Endothelial cell of umbilical vein (primary cell): ENCODE measurements around the gene DAB1. TPM values are rescaled to one million over a fixed set of nuclear protein-coding genes. Genes with fewer than 3 reads are reported as not detected.

Experiments
- BruUV-seq: library from RNA; stranded (reverse); fragments of 400-500 nt; replicated peaks from 2 replicates; lab custom pipeline; 2021; lab: Mats Ljungman, UMichigan
- CTCF ChIA-PET: fragments of 300-600, 350-600 bp; sonication (Branson Sonifier 250); formaldehyde crosslinking; loops from one replicate; lab custom pipeline; 2021; ENCODE audit warnings: antibody characterized with exemption, inconsistent platforms; lab: Charles Lee
- POLR2A ChIA-PET: fragments of 300-600, 350-600 bp; sonication (Branson Sonifier 250); formaldehyde crosslinking; loops from one replicate; lab custom pipeline; 2021; ENCODE audit warnings: antibody characterized with exemption, inconsistent platforms; lab: Charles Lee
- DNase-seq: peaks from one replicate; pipeline ENCODE4 v3.0.0-alpha.2; 2011; ENCODE audit warnings: low read depth, low spot score
- FAIRE-seq: peaks from 2 replicates; lab custom pipeline; 2011; peaks lifted over from hg19 to GRCh38; lab: Jason Lieb, UNC
- H2AFZ ChIP-seq: 2 replicates; pipeline ENCODE4 v1.6.0; 2012; ENCODE audit warnings: low read depth, low read length, control low read depth, inconsistent platforms
- H3K27ac ChIP-seq: 2 replicates; pipeline ENCODE4 v1.5.1; 2011; ENCODE audit warnings: low read depth, mild to moderate bottlenecking, control low read depth, low read length, moderate library complexity; ENCODE audit not compliant: insufficient read depth
- H3K27me3 ChIP-seq, 2 experiments: 2 replicates each; pipeline versions ENCODE4 v1.6.0 to v1.6.1; 2011; ENCODE audit warnings: low read length in 2 of 2, mixed read lengths in 1 of 2; ENCODE audit not compliant: control insufficient read depth in 2 of 2, insufficient read depth in 2 of 2
- H3K36me3 ChIP-seq, 2 experiments: 2 replicates in 1 of 2; 3 replicates in 1 of 2; pipeline ENCODE4 v1.5.1; 2011; ENCODE audit warnings: low read length in 2 of 2, mild to moderate bottlenecking in 1 of 2, moderate library complexity in 1 of 2; ENCODE audit not compliant: control insufficient read depth in 2 of 2, insufficient read depth in 2 of 2; ENCODE audit errors: extremely low read depth in 1 of 2
- H3K4me1 ChIP-seq: 3 replicates; pipeline ENCODE4 v1.5.1; 2011; ENCODE audit warnings: mild to moderate bottlenecking, low read length; ENCODE audit not compliant: control insufficient read depth, insufficient read depth; ENCODE audit errors: extremely low read depth
- H3K4me2 ChIP-seq: 2 replicates; pipeline ENCODE4 v1.6.1; 2011; ENCODE audit warnings: low read length, control low read depth, mixed read lengths; ENCODE audit not compliant: insufficient read depth
- H3K4me3 ChIP-seq, 3 experiments: fragments of 200-600 bp in 1 of 3; sonication (generic), shearing (Covaris generic) in 1 of 3; replicated peaks in 1 of 3; 2 replicates each; pipeline ENCODE4 v1.5.1; 2011 to 2016; ENCODE audit warnings: control low read depth in 3 of 3, low read length in 3 of 3, mild to moderate bottlenecking in 2 of 3, inconsistent platforms in 1 of 3, low read depth in 1 of 3, moderate library complexity in 1 of 3; ENCODE audit not compliant: insufficient read depth in 1 of 3
- H3K79me2 ChIP-seq: 2 replicates; pipeline ENCODE4 v1.6.0; 2012; ENCODE audit warnings: low read length, inconsistent platforms; ENCODE audit not compliant: control insufficient read depth, insufficient read depth
- H3K9ac ChIP-seq: replicated peaks from 2 replicates; pipeline ENCODE3; 2011; ENCODE audit warnings: low read length, control low read depth; ENCODE audit not compliant: insufficient read depth; ENCODE audit errors: extremely low read depth
- H3K9me1 ChIP-seq: replicated peaks from 3 replicates; pipeline ENCODE4 v1.6.0; 2011; ENCODE audit warnings: mild to moderate bottlenecking, low read length; ENCODE audit not compliant: control insufficient read depth, insufficient read depth; ENCODE audit errors: extremely low read depth
- H3K9me3 ChIP-seq: replicated peaks from 2 replicates; pipeline ENCODE4 v1.5.1; 2012; ENCODE audit warnings: low read length, inconsistent platforms; ENCODE audit not compliant: control insufficient read depth, insufficient read depth
- H4K20me1 ChIP-seq: replicated peaks from 2 replicates; pipeline ENCODE3; 2011; ENCODE audit warnings: mild to moderate bottlenecking, low read length; ENCODE audit not compliant: control insufficient read depth, insufficient read depth; ENCODE audit errors: extremely low read depth
- CTCF ChIP-seq, 2 donors: IDR thresholded peaks; 1 replicate in 1 of 2; 2 replicates in 1 of 2; pipeline ENCODE4 v1.5.1; 2011; ENCODE audit warnings: low read length in 2 of 2, mild to moderate bottlenecking in 2 of 2, moderate library complexity in 2 of 2, control low read depth in 1 of 2, inconsistent platforms in 1 of 2, low read depth in 1 of 2; ENCODE audit not compliant: insufficient read depth in 1 of 2; ENCODE audit errors: extremely low read depth in 1 of 2
- EZH2 ChIP-seq: IDR thresholded peaks from 2 replicates; pipeline ENCODE4 v1.6.1; 2012; ENCODE audit warnings: borderline replicate concordance, low read depth, mild to moderate bottlenecking, moderate library complexity, low read length, inconsistent platforms; ENCODE audit not compliant: severe bottlenecking
- FOS ChIP-seq: IDR thresholded peaks from 2 replicates; pipeline ENCODE4 v1.6.1; 2011; ENCODE audit warnings: mild to moderate bottlenecking, low read length, moderate library complexity, borderline replicate concordance; ENCODE audit not compliant: insufficient read depth
- GATA2 ChIP-seq: IDR thresholded peaks from 2 replicates; pipeline ENCODE4 v1.7.0; 2011; ENCODE audit warnings: low read depth, mild to moderate bottlenecking, moderate library complexity, mixed read lengths, low read length; ENCODE audit not compliant: insufficient read length, insufficient read depth
- JUN ChIP-seq: IDR thresholded peaks from 2 replicates; pipeline ENCODE4 v1.6.1; 2011; ENCODE audit warnings: borderline replicate concordance, low read depth; ENCODE audit not compliant: insufficient read length, insufficient read depth
- MAX ChIP-seq: IDR thresholded peaks from 2 replicates; pipeline ENCODE4 v1.6.1; 2011; ENCODE audit not compliant: insufficient read depth, insufficient read length
- MYC ChIP-seq: IDR thresholded peaks from one replicate; pipeline ENCODE4 v1.6.1; 2011; ENCODE audit warnings: mild to moderate bottlenecking, low read depth, low read length
- POLR2A ChIP-seq: IDR thresholded peaks from 2 replicates; pipeline ENCODE4 v1.6.1; 2012; ENCODE audit warnings: low read depth, mild to moderate bottlenecking, control low read depth, low read length
- POLR2AphosphoS5 ChIP-seq: IDR thresholded peaks from 2 replicates; pipeline ENCODE4 v1.6.1; 2012; ENCODE audit warnings: low read depth, mild to moderate bottlenecking, control low read depth, low read length, moderate library complexity; ENCODE audit not compliant: insufficient read depth
- dilution Hi-C: fragments of 300-500 bp; cut with MboI; formaldehyde crosslinking; loops from one replicate; pipeline ENCODE4 v1.15.0; 2019; ENCODE audit warnings: low sequenced_read_pairs; ENCODE audit not compliant: extremely low pct_ligation_motif_present
- intact Hi-C: fragments of 100-400 bp; cut with micrococcal nuclease; formaldehyde crosslinking; loops from one replicate; pipeline ENCODE4 v1.10.0; 2022
- polyA plus RNA-seq, 4 experiments: library from polyadenylated mRNA; depleted of rRNA in 3 of 4; stranded (reverse) in 3 of 4; unstranded in 1 of 4; fragments of >200 nt; gene quantifications; 2 replicates each; pipeline versions ENCODE4 v1.2.1 to v1.2.3, GENCODE V29; 2011 to 2012; ENCODE audit warnings: missing spikeins in 1 of 4
- total RNA-seq: library from RNA; stranded (reverse); gene quantifications from 2 replicates; pipeline ENCODE4 v1.2.3, GENCODE V29; 2021

DAB1 gene
- total and polyA plus RNA-seq, 2 donors (not counting 3 experiments of a cell fraction or from before 2014, with no cell fraction given) = not detected

- FAIRE-seq (no peak), DNase-seq (no peak)
- intact Hi-C loops (no loop called here), dilution Hi-C loops (no loop called here)
- CTCF ChIA-PET = no interaction called here
- H2AFZ ChIP-seq = no peak overlapping the region
- no peaks in the 10 kb centered on the region for H3K36me3 ChIP-seq
- no peaks in the 10 kb centered on the region for H3K27me3 ChIP-seq
- no TSS peak for BruUV-seq
- H3K4me2 ChIP-seq = no peak overlapping the region
- no peaks in the 10 kb centered on the region for H3K4me1 ChIP-seq
- no peaks in the 10 kb centered on the region for H3K9me1 ChIP-seq
- H3K9ac ChIP-seq = no peak overlapping the region
- no peaks in the 10 kb centered on the region for H3K9me3 ChIP-seq
- H3K27ac ChIP-seq = no peak overlapping the region
- H3K79me2 ChIP-seq = no peaks in the 10 kb centered on the region
- TF ChIP-seq FOS (no peak), MAX (no peak), MYC (no peak), EZH2 (no peak), POLR2AphosphoS5 (no peak), CTCF (IDR thresholded peaks at IDR 0.05; ENCODE audit: extremely low read depth in 1 of 2, insufficient read depth in 1 of 2, low read depth in 1 of 2, low read length in 2 of 2) (no peak), POLR2A (no peak)
- POLR2A ChIA-PET = no interaction called here
- H4K20me1 ChIP-seq = no peaks in the 10 kb centered on the region
- H3K4me3 ChIP-seq = no peak overlapping the region
These were observed 260.1 kb downstream of the DAB1 start for GRCh38 chr1:57163789-57164188.

- intact Hi-C loops = no loop called here
- no peaks in the 10 kb centered on the region for H3K4me1 ChIP-seq
- H3K79me2 ChIP-seq = no peaks in the 10 kb centered on the region
- no peak overlapping the region for H3K4me2 ChIP-seq
- H3K36me3 ChIP-seq = no peaks in the 10 kb centered on the region
- no peaks in the 10 kb centered on the region for H3K9me1 ChIP-seq
- dilution Hi-C loops = no loop called here
- H3K4me3 ChIP-seq = no peak overlapping the region
- no peak overlapping the region for H3K27ac ChIP-seq
- TF ChIP-seq EZH2 (no peak), JUN (no peak), GATA2 (no peak), CTCF (IDR thresholded peaks at IDR 0.05; ENCODE audit: extremely low read depth in 1 of 2, insufficient read depth in 1 of 2, low read depth in 1 of 2, low read length in 2 of 2) (no peak), POLR2AphosphoS5 (no peak), POLR2A (no peak)
- no TSS peak for BruUV-seq
- no peaks in the 10 kb centered on the region for H3K27me3 ChIP-seq
- no peak for DNase-seq
- H4K20me1 ChIP-seq = no peaks in the 10 kb centered on the region
- H3K9me3 ChIP-seq = no peaks in the 10 kb centered on the region
- ChIA-PET POLR2A (no interaction called here), CTCF (no interaction called here)
- H2AFZ ChIP-seq = no peak overlapping the region
- no peak overlapping the region for H3K9ac ChIP-seq
- no peak for FAIRE-seq
These were observed 260.5 kb downstream of the DAB1 start for GRCh38 chr1:57163325-57163724.
